Middle frontal gyrus (tissue), 1 donor: Measurements from ENCODE around the gene OAF.
"Not testable (repeated sequence)": the region's sequence is repeated elsewhere in the genome, so short reads cannot be mapped to it uniquely, and the experiment has no call there.

ENCODE experiments used
- DNase-seq: peaks from one replicate; pipeline ENCODE4 v3.0.0-alpha.2; 2015; ENCODE audit warnings: low spot score; ENCODE audit errors: extremely low spot score

The OAF gene

DNA sequence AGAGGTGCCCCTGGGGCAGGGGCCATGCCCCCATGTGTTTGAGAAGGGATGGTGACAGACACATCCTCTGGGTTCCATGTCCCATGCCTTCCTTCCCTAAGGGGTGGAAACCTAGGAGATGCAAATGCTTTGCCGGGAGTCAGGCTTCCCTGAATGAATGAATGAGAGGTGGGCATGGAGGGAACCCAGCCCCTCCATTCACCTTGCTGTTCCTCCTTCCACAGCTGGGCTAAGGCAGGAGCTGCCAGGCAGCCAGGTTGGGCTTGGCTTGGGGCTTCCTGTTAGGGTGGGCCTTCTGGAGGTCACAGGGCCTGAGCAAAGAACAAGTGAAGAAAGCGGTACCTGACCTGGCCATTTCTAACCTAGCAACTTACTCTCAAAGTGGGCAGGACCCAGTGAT, 30.0 kb downstream of the OAF start:
- no peak for DNase-seq

DNA sequence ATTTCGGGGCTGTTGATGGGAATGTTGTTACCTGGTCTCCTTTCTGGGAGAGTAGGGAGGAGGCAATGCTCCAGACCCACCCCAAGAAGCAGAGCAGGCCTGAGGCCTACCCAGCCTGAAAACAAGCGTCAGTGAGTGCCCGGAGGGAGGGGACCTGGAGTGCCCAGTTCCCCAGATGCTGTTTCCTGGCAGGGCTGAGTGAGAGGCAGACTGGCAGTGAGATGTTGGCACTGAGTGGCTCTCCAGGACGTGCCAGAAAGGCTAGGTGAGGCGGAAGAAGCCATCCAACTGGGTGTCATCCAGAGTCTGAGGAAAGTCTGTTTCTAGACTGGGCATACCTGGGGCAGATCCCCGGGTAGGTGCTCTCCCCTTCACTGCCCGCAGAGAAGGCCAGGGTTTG, 30.4 kb downstream of the OAF start:
- DNase-seq: no peak

DNA sequence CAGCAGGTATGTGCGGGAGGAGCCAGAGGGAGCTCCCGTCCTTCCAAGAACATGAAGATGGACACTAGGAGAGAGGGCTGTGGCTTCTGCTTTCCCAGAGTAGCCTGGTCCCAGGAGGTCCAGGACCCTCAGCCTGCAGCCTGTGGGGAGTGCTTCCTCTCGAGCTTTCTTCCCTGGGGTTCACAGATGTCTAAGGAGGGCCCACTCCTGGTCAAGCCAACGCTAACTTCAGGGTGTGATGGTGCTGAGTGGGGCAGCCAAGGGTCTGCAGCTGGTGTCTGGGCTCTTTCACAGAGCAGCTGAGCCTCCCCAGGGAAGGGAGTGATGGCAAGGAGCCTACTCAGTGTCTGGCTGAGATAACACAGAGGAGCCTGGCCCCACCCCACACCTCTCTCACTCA, 32.4 kb downstream of the OAF start:
- no peak for DNase-seq

DNA sequence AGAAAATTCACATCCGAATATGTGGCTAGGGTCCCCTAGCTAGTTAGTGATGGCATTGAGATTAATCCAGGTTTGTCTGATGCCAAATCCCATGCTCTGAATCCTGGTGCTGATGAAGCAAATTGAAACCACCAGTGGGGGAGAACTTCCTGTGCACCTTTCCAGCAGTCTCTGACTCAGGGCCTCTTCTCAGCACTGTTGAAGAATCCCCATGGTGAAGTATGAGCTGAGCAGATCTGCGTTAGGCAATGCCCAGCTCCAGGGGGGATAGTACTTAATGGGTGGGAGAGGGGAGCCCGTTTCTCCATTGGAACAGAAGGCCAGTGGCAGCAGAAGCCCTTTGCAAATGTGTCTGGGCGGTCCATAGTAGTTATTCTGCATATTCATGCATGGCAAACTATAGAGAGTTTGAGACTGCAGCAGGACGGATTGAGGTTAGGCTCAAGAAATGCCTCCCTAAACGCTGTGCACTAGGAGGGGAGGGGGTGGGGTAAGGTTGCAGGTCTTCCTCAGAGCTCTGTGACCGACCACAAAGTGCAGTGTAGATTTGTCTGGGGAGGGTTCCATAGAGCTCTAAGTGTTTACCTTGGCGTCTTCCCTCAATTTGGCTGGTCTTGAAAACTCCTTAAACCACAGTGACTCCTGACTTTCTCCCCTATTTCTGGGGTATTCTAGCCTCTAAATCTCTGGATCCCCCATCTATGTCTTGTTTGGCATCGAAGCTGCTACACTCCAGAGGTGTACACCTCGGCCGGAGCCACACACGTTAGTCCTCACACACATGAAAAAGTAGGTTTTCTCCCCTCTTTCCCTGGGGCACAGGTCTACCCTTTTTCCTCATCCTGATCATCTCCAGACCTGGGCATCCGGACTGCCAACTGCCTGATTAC, 33.9 kb downstream of the OAF start:
- DNase-seq: no peak

DNA sequence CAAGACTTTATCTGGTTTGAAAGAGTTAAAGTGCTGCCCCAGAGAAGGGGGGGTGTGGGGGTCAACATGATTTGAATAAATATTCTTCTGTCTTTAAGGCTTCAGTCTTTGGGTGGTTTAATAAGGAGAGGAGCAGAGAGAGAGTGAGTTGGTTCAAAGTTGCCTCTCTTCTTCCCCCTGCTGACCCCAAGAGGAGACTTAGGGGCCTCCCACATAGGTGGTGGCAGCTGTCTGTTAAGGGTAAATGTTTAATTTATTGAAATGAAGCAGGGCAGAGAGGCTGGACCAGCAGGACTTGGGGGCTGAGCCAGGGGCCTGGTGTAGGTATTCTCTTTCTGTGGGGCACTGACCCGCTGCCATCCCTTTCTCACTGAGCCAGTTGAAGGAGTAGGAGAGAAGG, 34.6 kb downstream of the OAF start:
- DNase-seq: no peak

DNA sequence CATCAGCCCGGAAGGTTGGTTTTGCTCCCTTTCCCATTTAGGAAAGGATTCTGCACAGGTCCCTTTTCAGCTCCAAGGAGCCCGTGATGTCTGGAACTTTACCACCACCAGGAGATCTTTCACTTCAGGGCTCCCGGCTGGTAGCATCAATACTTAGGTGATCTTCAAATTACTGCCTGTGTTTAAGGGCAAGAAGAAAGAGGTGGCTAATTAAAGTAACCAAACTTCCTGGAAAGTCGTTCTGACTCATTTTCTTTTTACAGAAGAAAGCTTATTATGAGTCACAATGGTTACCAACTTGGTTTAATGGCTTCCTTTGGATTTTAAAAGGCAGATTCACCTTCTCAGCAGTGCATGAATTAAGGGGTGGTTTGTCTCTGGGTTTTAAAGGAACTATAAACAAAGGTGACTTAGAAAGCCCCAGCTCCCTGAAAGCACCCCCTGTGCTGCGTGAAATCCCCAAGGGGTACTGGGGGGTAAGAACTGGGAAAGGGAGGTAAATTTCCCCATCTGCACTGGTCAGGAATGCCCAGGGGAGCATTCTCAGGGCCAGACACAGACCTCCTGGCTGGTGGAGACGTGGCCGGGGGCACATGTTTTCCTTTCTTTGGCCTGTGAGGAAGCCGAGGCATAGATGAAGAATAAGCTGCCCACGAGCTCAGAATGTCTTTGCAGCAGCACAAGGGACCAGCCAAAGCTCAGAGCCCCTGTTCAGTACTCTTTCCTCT, 37.9 kb downstream of the OAF start:
- DNase-seq: no peak

DNA sequence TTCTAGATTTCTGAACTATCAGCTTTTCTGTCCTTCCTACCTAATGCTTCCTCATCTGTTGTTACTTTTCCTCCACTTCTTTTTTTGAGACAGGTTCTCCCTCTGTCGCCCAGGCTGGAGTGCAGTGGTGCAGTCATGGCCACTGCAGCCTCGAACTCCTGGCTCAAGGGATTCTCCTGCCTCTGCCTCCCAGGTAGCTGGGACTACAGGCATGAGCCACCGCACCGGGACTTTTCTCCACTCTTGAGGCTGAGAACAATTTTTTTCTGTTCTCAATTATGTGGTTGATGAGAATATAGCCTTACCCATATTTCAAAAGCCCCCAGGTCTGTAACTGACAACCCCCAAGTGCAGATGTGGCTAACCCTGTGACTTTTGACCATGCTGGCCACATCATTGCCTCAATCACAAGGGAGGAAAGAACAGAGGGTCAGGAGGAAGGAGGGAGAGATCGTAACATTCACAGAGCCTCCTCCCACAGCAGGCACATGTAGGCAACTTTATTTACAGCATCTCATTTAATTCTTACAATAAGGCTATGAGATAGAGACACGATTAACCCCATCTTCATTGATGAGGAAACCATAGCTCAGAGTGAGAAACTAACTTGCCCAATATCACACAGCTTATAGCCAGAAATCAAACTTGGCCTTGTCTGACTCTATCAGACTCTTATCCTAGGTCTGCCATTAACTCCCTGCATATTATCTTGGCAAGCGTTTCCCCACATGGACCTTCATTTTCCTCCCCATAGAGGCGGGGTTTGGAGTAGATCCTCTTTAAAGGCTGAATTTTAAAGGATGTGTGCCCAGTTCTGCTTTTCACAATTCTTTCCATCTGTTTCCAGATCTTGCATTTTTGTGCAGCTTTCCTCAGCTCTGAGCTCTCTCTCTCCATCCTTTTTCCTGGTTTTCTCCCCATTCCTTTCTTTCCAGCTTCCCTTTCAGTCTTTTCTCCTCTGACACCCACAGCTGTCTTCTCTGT, 38.7 kb downstream of the OAF start:
- no peak for DNase-seq

DNA sequence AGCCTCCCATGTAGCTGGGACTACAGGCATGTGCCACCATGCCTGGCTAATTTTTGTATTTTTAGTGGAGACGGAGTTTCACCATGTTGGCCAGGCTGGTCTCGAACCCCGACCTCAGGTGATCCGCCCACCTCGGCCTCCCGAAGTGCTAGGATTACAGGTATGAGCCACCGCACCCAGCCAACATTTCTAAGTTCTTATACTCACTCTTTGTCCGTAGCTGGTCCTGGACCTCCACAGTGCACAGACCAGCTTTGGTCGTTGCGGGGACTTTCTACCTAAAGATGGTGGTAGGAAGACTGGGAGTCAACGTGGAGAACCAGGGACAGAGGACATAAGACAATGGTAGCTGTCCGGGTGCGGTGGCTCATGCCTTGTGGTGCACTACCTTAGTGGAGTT, 42.5 kb downstream of the OAF start:
- DNase-seq: not testable (repeated sequence)

DNA sequence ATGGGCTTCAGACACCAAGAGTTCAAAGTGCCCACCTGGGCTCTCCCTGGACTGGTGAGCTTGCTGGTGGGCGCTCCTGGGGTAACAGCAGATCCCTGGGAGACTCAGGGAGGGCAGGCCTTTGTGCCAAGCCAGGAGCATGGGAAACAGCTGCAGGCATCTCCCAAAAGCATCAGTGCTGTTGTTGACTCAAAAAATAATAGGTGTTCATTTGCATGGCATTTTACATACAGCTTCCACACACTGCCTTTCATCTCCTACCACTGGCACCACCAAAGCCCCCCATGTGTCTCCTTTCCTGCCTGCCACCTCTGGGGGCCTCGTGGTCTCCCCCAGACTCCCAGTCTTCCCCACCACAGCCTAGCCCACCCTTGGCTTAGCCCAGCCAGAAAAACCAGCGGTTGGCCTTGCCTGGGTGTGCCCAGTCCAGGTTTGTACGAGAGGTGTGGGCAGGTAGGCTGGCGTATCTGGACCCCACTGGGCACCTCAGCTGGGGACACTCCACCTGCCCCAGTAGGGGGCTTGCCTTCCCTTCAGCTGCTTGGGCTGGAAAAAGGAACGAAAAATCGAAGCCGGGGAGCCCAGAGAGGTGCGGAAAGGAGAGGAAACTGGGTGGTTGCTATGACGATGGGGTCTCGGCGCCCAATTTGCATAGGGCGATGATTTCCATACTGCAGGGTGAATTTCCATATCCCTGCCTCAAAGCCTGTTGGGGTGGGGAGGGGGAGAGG, 44.1 kb downstream of the OAF start:
- no peak for DNase-seq

DNA sequence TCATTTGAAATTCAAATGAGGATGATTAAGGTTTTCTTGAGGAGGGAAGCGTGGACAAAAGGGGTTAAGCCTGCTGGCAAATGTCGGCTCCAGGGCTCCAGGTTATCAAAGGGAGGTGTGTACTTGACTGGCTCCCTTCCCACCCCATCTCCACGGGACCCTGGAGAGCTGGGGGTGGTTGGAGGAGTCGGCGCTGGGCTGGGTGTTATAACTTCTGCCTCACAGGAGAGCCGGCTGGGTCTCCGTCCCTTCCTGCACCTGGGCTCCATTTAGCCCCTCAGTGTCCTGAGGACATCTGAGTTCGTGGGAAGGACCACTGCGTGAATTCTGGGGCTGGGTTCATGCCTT, 44.7 kb downstream of the OAF start:
- DNase-seq: no peak

DNA sequence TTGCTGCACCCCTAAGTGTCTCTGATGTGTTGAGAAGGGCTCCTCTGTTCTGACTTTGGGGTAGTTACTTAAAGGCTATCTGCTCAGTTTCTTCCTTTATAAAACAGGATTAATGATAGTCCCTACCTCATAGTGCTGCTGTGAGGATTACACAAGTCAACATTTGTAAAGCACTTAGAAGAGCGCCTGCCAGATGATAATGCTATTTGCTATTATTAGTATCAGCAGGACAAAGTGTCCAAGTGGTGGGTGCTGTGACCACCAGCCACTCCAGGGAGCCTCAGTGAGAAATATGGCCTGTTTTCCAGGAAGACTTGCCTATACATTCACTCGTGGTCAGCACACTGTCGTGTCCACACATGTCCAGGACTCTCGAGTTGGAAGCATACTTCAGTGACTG, 45.3 kb downstream of the OAF start:
- no peak for DNase-seq

DNA sequence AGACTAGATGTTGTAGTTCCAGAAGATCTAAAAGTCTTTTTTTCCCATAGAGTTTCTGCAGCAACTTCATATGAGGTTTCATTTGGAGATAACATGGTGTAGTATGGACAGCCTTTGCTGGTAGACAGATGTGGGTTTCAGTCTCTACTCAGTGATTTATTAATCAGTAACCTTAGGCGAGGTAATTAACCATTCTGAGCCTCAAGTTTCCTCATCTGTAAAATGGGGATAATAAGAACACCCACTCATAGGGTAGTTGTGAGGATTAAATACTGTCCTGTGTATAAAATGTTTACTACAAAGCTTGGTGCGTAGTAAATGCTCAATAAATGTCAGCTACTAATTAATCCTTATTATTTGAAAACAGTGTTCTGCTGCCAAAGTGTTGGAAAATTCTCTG, 45.9 kb downstream of the OAF start:
- DNase-seq: no peak

DNA sequence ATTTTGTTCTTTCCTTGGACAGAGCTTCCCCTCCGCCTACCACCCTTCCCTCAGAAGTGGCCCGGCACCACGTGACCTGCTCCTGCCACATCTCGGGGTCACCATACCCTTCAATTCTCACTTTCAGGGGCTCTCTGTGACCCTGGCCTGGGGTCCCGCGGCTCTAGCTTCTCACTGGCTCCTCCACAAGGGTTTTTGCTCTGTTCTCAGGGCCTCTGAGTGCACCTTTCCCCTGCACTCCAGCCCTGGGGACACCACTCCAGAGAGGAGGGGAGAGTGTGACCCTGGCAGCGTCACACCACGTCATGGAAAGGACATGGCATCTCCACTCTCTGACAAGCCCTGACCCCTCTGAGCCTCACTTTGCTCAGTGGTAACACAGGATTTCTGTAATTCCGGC, 46.5 kb downstream of the OAF start:
- no peak for DNase-seq

DNA sequence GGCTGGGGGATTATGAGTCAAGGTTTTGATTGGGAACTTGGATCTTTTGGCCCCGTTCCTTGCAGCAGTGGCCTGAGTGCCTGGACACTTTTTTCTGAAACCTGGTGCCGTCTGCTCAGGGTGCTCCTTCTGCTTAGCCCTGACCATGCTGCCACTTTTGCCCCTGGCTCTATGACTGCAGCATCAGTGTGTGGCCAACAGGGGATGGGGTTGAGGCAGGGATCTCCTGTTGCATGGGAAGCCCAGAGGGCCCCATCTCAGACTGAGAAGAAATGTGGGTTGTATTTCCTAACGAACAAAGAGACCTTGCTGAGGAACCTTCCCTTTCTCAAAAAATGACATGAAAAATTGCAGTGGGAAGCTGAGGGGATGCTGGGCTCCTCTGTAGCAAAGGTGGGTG, 47.8 kb downstream of the OAF start:
- DNase-seq: no peak

DNA sequence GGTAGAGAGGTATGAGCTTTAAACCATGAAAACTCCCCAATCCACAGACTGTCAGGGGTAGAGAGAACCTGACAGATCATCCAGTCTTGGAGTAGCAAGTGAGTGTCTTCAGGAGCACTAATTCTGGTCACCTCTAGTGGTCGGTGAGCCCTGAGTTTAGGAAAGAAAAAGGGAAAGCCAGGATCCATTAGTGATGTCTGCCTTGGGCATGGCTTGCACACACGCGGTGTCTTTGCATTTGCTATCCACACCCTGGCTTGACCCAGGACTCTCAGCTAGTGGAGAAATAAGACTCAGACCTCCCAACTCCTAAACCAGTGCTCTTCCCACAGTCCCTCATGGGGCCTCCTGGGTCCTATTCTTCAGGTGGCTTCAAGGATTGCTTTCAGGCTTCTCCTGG, 48.4 kb downstream of the OAF start:
- DNase-seq: no peak

DNA sequence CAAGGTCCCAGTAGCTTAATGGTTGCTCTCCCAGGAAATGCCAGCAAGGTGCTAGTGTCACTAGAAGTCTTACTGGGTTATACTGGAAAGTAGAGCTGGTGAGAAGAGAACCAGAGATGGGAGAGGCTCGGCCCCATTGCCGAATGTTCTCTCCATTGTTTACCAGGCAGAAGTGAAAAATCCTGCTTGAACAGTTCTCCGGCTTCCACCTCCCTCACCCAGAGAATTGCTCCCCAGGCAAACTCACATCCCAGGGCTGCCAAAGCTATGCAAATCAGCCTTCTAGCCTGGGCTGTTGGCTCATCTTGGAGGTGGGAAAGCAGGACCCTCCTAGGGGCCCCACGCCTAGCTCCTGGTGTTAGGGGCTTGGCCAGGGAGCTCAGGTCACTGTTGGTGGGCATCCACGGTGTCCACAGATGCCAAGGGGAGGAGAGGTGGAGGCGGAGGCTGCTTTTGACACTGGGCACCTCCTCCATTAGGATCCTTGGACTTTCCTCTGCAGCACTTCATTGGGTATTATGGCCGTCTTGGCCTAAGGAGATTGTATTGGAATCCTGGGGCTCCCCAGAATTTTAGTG, 49.2 kb downstream of the OAF start:
- DNase-seq: no peak

DNA sequence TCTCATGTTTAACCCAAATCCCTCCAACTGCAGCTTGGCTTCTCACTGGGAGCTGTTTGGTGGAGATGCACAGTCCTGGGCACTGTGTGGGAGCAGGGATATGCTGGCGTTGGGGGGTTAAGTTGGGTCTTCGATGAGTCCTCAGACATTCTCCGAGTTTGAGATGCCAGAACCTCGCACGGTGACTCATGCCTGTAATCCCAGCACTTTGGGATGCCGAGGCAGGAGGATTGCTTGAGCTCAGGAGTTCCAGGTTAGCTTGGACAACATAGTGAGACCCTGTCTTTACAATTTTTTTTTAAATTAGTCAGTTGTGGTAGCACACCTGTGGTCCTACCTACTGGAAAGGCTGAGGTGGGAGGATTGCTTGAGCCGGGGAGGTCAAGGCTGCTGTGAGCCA, 49.8 kb downstream of the OAF start:
- DNase-seq: no peak

DNA sequence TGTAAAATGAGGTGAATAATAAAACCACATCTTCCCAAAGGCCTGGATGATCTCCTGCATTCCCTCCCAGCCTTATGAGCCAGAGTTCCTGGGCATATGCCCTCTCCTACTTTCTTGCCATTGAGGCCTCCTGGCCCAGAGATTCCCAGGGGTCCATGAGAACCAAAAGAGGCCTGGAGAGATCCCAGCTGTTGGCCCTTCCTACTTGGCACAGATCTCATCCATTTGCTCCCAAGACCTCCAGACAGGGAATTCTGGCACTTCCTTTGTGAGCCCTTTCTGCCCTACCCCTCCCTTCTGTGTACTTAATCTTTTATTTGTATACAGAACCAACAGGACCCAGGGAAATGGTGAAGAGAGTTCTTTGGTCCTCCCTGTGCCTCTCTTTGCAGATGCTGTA, 50.5 kb downstream of the OAF start:
- no peak for DNase-seq

DNA sequence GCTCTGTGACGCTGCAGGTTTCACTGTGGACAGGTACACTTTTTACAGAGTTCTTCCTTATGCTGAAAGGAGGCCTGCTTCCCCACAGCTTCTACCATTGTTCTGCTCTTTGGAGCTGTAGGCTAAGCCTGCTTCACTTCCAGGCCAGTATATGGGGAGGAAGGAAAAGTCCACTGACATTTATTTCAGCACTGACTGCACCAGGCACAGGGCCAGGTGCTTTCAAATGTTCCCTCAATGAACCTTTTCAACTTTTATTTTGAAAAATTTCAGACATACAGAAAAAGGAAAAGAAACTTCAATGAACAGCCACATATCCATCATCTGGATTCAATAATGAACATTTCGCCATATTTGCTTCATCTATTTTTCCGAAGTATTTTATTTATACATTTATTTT, 51.1 kb downstream of the OAF start:
- DNase-seq: no peak

DNA sequence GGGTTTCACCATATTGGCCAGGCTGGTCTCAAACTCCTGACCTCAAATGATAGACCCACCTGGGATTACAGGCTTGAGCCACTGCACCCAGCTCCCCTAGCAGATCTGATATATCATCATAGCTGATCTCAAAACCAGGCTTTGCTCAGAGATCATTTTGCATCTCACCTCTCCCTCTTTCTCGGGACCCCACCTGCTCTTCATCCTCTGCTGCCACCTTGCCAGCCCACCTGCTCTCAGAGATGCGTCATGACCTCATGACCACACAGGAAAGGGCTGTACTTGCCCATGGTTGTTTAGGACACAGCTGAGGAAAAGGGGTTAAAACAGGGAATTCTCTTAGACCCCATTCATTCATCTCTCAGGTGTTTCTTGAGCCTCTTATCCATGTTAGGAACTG, 56.5 kb downstream of the OAF start:
- no peak for DNase-seq

DNA sequence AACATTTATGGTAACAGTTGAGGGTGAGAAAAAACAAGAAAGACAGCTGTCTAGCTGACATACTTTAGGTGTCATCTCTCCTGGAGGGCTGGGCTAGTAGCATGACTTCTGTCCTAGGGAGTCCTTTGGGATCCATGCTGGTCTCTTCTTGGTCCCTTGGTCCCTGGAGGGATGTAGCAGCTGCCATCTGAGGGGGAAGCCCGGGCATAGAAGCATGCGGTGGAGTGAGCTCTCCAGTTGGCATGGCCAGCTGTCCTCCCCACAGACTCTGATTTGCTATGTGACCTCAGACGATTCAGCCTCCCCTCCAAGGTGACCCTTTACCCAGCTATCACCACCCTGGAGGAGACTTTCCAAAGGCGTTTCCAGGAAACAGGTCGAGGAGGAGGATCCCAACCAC, 57.9 kb downstream of the OAF start:
- DNase-seq: no peak
